A673 (cell line): ENCODE data around the gene MAP3K7. TPM values are rescaled to one million over a fixed set of nuclear protein-coding genes. Genes with fewer than 3 reads are reported as not detected.

ENCODE experiments used
- BruUV-seq: library from RNA; stranded (reverse); fragments of 400-500 nt; replicated peaks from 2 replicates; lab custom pipeline; 2021; lab: Mats Ljungman, UMichigan
- CTCF ChIA-PET: fragments of 300-600 bp; sonication (Branson Sonifier 250); formaldehyde crosslinking; loops from one replicate; lab custom pipeline; 2022; ENCODE audit warnings: antibody characterized with exemption; lab: Charles Lee
- POLR2A ChIA-PET: fragments of 300-600 bp; sonication (Branson Sonifier 250); formaldehyde crosslinking; loops from one replicate; lab custom pipeline; 2022; ENCODE audit warnings: antibody characterized with exemption; ENCODE audit not compliant: low non-redundant PET; lab: Charles Lee
- DNase-seq: peaks from one replicate; pipeline ENCODE4 v3.0.0-alpha.2; 2015; ENCODE audit warnings: low spot score
- H3K27ac ChIP-seq: fragments of 200-600 bp; sonication (generic); 2 replicates; pipeline ENCODE4 v1.5.1; 2016; ENCODE audit warnings: mixed run types, low read depth, mild to moderate bottlenecking, mixed read lengths, antibody characterized with exemption, low read length; ENCODE audit not compliant: poor library complexity, severe bottlenecking
- H3K27me3 ChIP-seq: fragments of 200-600 bp; sonication (generic); replicated peaks from 2 replicates; pipeline ENCODE4 v1.6.1; 2017; ENCODE audit warnings: mixed run types, low read depth, mild to moderate bottlenecking, mixed read lengths, antibody characterized with exemption, low read length; ENCODE audit not compliant: insufficient read depth, poor library complexity
- H3K36me3 ChIP-seq: fragments of 200-600 bp; sonication (generic); 2 replicates; pipeline ENCODE4 v1.6.1; 2016; ENCODE audit warnings: mixed run types, mild to moderate bottlenecking, mixed read lengths, antibody characterized with exemption, low read length; ENCODE audit not compliant: insufficient read depth, poor library complexity, severe bottlenecking
- H3K4me1 ChIP-seq: fragments of 200-600 bp; sonication (generic); 2 replicates; pipeline ENCODE4 v1.6.1; 2017; ENCODE audit warnings: mixed run types, mild to moderate bottlenecking, mixed read lengths, antibody characterized with exemption, low read length; ENCODE audit not compliant: insufficient read depth, poor library complexity, severe bottlenecking
- H3K4me3 ChIP-seq: fragments of 200-600 bp; sonication (generic); 2 replicates; pipeline ENCODE4 v1.5.1; 2016; ENCODE audit warnings: low read depth, mixed run types, mild to moderate bottlenecking, mixed read lengths, low read length; ENCODE audit not compliant: poor library complexity, severe bottlenecking
- H3K9me3 ChIP-seq: fragments of 200-600 bp; sonication (generic); 2 replicates; pipeline ENCODE4 v1.6.1; 2016; ENCODE audit warnings: mixed run types, low read depth, mild to moderate bottlenecking, mixed read lengths, antibody characterized with exemption, low read length; ENCODE audit not compliant: poor library complexity, severe bottlenecking
- EZH2 ChIP-seq: fragments of 200-600 bp; sonication (generic); IDR thresholded peaks from 2 replicates; pipeline ENCODE4 v1.6.1; 2017; ENCODE audit warnings: borderline replicate concordance, low read depth, mild to moderate bottlenecking, mixed read lengths, antibody characterized with exemption, low read length; ENCODE audit not compliant: poor library complexity, severe bottlenecking
- intact Hi-C: fragments of 100-400 bp; cut with micrococcal nuclease; formaldehyde crosslinking; loops from one replicate; pipeline ENCODE4 v1.10.0; 2022; ENCODE audit not compliant: unreplicated experiment
- total RNA-seq: library from RNA; stranded (reverse); gene quantifications from 2 replicates; pipeline ENCODE4 v1.2.3, GENCODE V29; 2021
- TF ChIP-seq, protein P1 (sequence below): fragments of 300-800, 200-600 bp; sonication (generic); conservative IDR thresholded peaks from 2 replicates; pipeline ENCODE4 v1.5.1; 2017; ENCODE audit warnings: low read depth, mild to moderate bottlenecking, antibody characterized with exemption, low read length, moderate library complexity, mixed read lengths

MAP3K7 gene
- total RNA-seq, 1 experiment from 2014 or later, result 35.6 TPM

DNA sequence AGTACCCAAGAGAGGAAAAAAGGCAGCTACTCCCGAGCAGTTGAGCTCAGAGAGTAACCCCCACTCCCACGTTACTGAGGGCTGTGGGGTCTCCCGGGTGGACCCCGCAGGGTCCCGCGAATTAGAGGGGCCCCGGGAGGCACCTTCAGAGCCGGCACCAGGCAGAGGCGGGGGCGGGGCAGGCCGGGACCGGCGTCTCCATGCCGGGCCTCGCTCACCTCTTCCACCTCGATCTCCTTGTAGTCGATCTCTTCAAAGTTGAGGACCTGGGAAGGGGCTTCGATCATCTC, 381 bp downstream of the MAP3K7 start:
- ChIA-PET POLR2A (no interaction called here), CTCF (no interaction called here)
- intact Hi-C loops, result no loop called here

DNA sequence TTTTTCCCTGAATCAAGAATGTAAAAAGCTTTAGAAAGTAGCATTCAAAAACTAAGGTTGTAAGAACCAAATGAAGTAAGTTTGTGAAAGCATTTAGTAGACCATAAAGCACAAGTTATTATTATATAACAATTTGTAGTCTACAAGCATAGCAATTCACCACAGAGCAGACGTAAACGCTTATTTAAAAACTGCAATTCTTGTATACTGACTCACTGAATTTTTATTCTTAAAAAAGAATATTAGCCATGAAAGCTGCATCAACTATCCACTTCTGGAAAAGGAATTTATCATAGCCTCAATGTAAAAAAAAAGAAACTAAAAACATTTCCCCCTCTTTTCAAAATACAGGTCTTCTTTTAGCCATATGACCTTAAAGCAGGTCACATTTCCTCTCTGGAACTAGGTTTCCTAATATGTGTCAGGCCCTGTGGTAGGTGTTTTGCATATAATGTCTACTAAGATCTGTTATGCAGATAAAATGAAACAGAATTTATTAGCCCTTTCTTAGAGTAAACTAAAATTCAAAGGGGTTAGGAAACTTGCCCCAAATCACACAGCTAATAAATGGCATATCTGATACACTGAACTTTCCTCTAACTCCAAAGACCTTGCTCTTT, 2.1 kb downstream of the MAP3K7 start:
- BruUV-seq, result no TSS peak
- H3K4me1 ChIP-seq, result peaks cover 35% of the 10 kb centered on the region
- POLR2A ChIA-PET, result no interaction called here

More for the DNA sequence above, 381 bp downstream of the MAP3K7 start:
- H3K36me3 ChIP-seq, result no peaks in the 10 kb centered on the region
- H3K9me3 ChIP-seq, result no peaks in the 10 kb centered on the region
- H3K27me3 ChIP-seq, result no peaks in the 10 kb centered on the region
- no TSS peak for BruUV-seq
- H3K4me3 ChIP-seq, result peak overlapping the region; percentile 90
- DNase-seq, result peak; percentile 30
- TF ChIP-seq, protein P1, sequence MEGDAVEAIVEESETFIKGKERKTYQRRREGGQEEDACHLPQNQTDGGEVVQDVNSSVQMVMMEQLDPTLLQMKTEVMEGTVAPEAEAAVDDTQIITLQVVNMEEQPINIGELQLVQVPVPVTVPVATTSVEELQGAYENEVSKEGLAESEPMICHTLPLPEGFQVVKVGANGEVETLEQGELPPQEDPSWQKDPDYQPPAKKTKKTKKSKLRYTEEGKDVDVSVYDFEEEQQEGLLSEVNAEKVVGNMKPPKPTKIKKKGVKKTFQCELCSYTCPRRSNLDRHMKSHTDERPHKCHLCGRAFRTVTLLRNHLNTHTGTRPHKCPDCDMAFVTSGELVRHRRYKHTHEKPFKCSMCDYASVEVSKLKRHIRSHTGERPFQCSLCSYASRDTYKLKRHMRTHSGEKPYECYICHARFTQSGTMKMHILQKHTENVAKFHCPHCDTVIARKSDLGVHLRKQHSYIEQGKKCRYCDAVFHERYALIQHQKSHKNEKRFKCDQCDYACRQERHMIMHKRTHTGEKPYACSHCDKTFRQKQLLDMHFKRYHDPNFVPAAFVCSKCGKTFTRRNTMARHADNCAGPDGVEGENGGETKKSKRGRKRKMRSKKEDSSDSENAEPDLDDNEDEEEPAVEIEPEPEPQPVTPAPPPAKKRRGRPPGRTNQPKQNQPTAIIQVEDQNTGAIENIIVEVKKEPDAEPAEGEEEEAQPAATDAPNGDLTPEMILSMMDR, result no peak
- no peak for TF ChIP-seq EZH2
- peak overlapping the region; percentile 93 for H3K27ac ChIP-seq
- peaks cover 29% of the 10 kb centered on the region for H3K4me1 ChIP-seq

DNA sequence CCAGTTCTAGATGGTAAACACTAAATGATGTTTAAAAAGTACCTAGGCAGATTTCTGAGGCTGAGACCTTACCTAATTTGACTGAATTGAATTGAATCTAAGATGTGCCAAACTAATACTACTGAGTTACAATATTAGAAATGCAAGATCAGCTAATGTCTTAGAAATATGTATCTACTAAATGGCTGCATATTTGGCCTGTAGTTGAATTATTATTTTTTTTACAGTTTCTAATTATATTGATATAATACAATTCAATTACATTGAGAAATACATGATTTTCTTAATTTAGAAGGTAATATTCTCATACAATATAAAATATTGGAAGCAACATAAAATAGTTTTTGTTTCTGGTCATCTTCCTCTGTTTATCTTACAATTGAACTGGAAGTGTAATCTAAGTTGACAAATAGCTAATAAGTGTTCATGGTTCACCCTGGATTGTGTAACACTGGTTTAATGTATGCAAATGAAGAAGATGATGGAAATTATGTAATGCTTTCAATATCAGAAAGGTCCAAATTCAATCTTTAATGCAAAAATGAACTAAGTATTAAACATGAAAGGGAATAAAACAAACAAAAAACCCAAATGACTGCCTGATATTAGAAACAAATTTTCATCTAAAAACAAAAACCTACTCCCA, 2.9 kb downstream of the MAP3K7 start:
- Histone ChIP-seq H3K4me3 (no peak overlapping the region), H3K9me3 (no peaks in the 10 kb centered on the region), H3K36me3 (no peaks in the 10 kb centered on the region), H3K27me3 (no peaks in the 10 kb centered on the region), H3K4me1 (peaks cover 35% of the 10 kb centered on the region), H3K27ac (no peak overlapping the region)
- TF ChIP-seq, protein P1, result no peak
- TF ChIP-seq EZH2, result no peak
- POLR2A ChIA-PET, result no interaction called here
- CTCF ChIA-PET, result no interaction called here
- intact Hi-C loops, result no loop called here
- BruUV-seq, result no TSS peak
- no peak for DNase-seq

More for the DNA sequence above, 2.1 kb downstream of the MAP3K7 start:
- CTCF ChIA-PET, result no interaction called here
- Histone ChIP-seq H3K36me3 (no peaks in the 10 kb centered on the region), H3K9me3 (no peaks in the 10 kb centered on the region), H3K4me3 (peak overlapping the region; percentile 90), H3K27me3 (no peaks in the 10 kb centered on the region), H3K27ac (no peak overlapping the region)
- intact Hi-C loops, result no loop called here
- no peak for DNase-seq
- no peak for TF ChIP-seq EZH2
- TF ChIP-seq, protein P1, result no peak
